Aorta (tissue), 5 donors: Measurements from ENCODE around the gene KSR2. TPM values are rescaled to one million over a fixed set of nuclear protein-coding genes. Genes with fewer than 3 reads are reported as not detected.

Experiments used
- ATAC-seq: fragments of 200-7000 bp; cut with Tn5 transposase; one replicate; pipeline ENCODE4 v1.9.1; 2022; ENCODE audit warnings: moderate library complexity; ENCODE audit not compliant: low FRiP score
- DNase-seq, 2 donors: peaks; one replicate each; pipeline ENCODE4 v3.0.0-alpha.2; 2020
- H3K27ac ChIP-seq, 2 donors: one replicate each; pipeline ENCODE4 v1.5.1; 2013; ENCODE audit warnings: low read length in 2 of 2, mild to moderate bottlenecking in 2 of 2, moderate library complexity in 2 of 2, control low read depth in 1 of 2, inconsistent platforms in 1 of 2, low read depth in 1 of 2
- H3K27me3 ChIP-seq, 2 donors: one replicate each; pipeline ENCODE4 v1.6.1; 2013; ENCODE audit warnings: control low read depth in 1 of 2, low read length in 1 of 2, mild to moderate bottlenecking in 1 of 2, moderate library complexity in 1 of 2; ENCODE audit not compliant: insufficient read depth in 2 of 2, control insufficient read depth in 1 of 2
- H3K36me3 ChIP-seq, 2 donors: one replicate each; pipeline ENCODE4 v1.6.1; 2013; ENCODE audit warnings: control low read depth in 1 of 2, low read length in 1 of 2, mild to moderate bottlenecking in 1 of 2; ENCODE audit not compliant: insufficient read depth in 2 of 2, control insufficient read depth in 1 of 2
- H3K4me1 ChIP-seq, 2 donors: one replicate each; pipeline ENCODE4 v1.6.1; 2013; ENCODE audit warnings: low read length in 2 of 2, control low read depth in 1 of 2, mild to moderate bottlenecking in 1 of 2, moderate library complexity in 1 of 2; ENCODE audit not compliant: insufficient read depth in 2 of 2, control insufficient read depth in 1 of 2
- H3K4me3 ChIP-seq, 2 donors: one replicate each; pipeline ENCODE4 v1.5.1; 2013; ENCODE audit warnings: low read length in 2 of 2, control low read depth in 1 of 2, mild to moderate bottlenecking in 1 of 2
- H3K9me3 ChIP-seq: one replicate; pipeline ENCODE4 v1.6.1; 2013; ENCODE audit warnings: mild to moderate bottlenecking, low read length; ENCODE audit not compliant: control insufficient read depth
- WGBS, 2 donors: extraction: QIAGEN DNeasy Blood & Tissue Kit; methylation state at CpG; one replicate each; pipeline ENCODE4 v1.1.7; 2013; 5-methylcytosine and 5-hydroxymethylcytosine counted together
- intact Hi-C, 2 donors: fragments of 100-400 bp; cut with DNase I; formaldehyde crosslinking; loops; one replicate each; pipeline versions ENCODE4 v1.14.2 to v1.15.0; 2022
- polyA plus RNA-seq, 2 donors: library from polyadenylated mRNA; stranded (reverse); fragments of 200-250 nt; gene quantifications; one replicate each; pipeline ENCODE4 v1.2.3, GENCODE V29; 2013
- total RNA-seq, 2 donors: library from RNA; stranded (reverse); fragmentation: NEBNext Ultra II Directional; extraction: Animal tissue kit (Norgen Biotek cat#: 25700); gene quantifications; one replicate each; pipeline ENCODE4 v1.2.1, GENCODE V29; 2021
- donor health status: healthy with polysubstance abuse.
- donor health status: Bipolar disorder and iron deficiency.
- donor health status: DM: no; HTN: no; CAD: no.
- donor health status: DM: no; HTN: no; CAD: no.
- donor health status: DM: yes; HTN: yes; CAD: no.

Gene KSR2
- total and polyA plus RNA-seq, 4 donors, result not detected

DNA sequence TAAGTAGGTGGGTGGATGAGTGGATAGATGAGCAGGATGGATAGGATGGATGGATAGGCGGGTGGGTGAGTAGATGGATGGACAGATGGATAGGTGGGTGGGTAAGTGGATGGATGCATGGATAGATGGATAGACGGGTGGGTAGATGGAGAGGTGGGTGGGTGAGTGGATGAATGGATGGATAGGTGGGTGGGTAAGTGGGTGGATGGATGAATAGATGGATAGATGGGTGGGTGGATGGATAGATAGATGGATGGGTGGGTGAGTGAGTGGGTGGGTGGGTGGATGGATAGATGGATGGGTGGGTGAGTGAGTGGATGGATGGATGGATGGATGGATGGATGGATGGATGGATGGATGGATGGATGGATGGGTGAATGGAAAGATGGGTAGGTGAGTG lies 385.7 kb downstream of the KSR2 start:
- Histone ChIP-seq H3K27me3 (no peaks in the 10 kb centered on the region), H3K9me3 (no peaks in the 10 kb centered on the region), H3K27ac (no peak overlapping the region), H3K4me3 (no peak overlapping the region), H3K4me1 (no peaks in the 10 kb centered on the region), H3K36me3 (no peaks in the 10 kb centered on the region)
- 86% methylated on average over 2 of the region's 2 CpGs for WGBS, 2 donors
- no peak for ATAC-seq
- intact Hi-C loops, result no loop called here
- DNase-seq, result no peak

GRCh38 chr12:117582135-117582784 lies 386.5 kb downstream of the KSR2 start:
- intact Hi-C loops, result no loop called here

GRCh38 chr12:117580718-117581062 lies 388.1 kb downstream of the KSR2 start:
- 7 to 10% methylated on average over 8 of the region's 8 CpGs for WGBS, 2 donors
- no peak overlapping the region for H3K4me3 ChIP-seq
- no peaks in the 10 kb centered on the region for H3K9me3 ChIP-seq
- H3K4me1 ChIP-seq, result no peaks in the 10 kb centered on the region
- DNase-seq (peak; percentile 48 to 79), ATAC-seq (peak; percentile 73)
- no peaks in the 10 kb centered on the region for H3K36me3 ChIP-seq
- intact Hi-C loops, result no loop called here
- H3K27ac ChIP-seq, result no peak overlapping the region
- no peaks in the 10 kb centered on the region for H3K27me3 ChIP-seq

More at GRCh38 chr12:117582135-117582784, 386.5 kb downstream of the KSR2 start:
- no peak for ATAC-seq
- Histone ChIP-seq H3K36me3 (no peaks in the 10 kb centered on the region), H3K4me1 (no peaks in the 10 kb centered on the region), H3K27me3 (no peaks in the 10 kb centered on the region), H3K27ac (no peak overlapping the region), H3K4me3 (no peak overlapping the region), H3K9me3 (no peaks in the 10 kb centered on the region)
- DNase-seq, result no peak
- 56 to 64% methylated on average over 10 of the region's 10 CpGs for WGBS, 2 donors

DNA sequence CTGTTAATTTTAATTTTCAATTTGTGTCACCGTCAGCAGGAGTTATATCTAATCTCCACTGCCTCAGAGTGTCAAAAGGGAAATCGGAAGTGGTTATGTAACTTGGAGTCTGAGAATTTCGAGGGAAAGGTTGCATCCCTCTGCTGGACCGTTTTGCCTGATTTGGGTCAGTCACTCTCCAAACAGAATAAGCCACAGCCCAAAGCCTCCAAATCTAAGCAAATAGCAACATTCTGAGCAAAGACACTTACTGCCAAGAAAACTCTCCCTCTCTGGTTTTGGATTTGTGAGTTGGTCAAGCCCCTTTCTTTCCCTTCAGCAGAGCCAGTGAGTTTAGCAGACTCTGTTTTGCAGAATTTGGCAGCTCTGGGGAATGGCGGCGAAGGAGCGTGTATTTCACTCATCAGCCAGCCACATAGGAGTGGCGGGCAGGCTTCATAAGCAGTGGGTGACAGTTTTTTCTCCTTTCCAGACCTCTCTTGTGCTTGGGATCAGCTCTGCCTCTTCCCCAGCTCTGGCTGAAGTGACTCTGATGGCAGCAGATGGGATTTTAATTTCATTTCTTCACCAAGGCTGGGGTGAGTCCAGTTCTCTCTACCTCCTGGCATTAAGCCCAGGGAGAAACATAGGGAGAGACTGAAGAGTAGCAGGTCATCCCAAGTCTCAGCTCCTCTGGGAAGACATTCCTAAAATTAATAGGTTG lies 388.6 kb downstream of the KSR2 start:
- intact Hi-C loops, result no loop called here
- Histone ChIP-seq H3K4me3 (no peak overlapping the region), H3K4me1 (no peaks in the 10 kb centered on the region), H3K27me3 (no peaks in the 10 kb centered on the region), H3K27ac (no peak overlapping the region), H3K9me3 (no peaks in the 10 kb centered on the region), H3K36me3 (no peaks in the 10 kb centered on the region)
- DNase-seq (no peak), ATAC-seq (no peak)
- WGBS, 2 donors, result 12 to 15% methylated on average over 8 of the region's 8 CpGs

DNA sequence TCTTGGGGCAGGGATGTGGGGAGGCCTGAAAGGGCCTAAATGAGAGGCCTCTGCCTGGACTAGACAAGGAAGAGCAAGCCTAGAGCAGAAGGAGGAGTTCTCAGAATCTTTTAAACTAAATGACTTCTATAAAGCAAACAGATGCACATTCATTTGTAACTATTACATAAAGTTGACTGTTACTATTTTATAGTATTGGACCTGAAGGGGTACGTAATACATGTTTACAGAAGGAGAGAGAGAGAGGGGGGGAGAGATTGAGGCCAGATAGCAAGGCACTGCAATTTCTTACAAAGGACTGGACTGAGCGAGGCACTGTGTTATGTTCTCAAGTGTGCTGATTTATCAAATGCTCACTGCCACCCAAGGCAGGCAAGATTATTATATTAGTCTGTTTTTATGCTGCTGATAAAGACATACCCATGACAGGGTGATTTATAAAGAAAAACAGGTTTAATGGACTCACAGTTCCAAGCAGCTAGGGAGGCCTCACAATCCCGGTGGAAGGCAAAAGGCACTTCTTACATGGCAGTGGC lies 391.6 kb downstream of the KSR2 start:
- WGBS, 2 donors, result 26 to 45% methylated on average over 3 of the region's 3 CpGs
- H3K27me3 ChIP-seq, result no peaks in the 10 kb centered on the region
- H3K4me1 ChIP-seq, result no peaks in the 10 kb centered on the region
- ATAC-seq, result no peak
- no peaks in the 10 kb centered on the region for H3K9me3 ChIP-seq
- H3K4me3 ChIP-seq, result no peak overlapping the region
- no peak overlapping the region for H3K27ac ChIP-seq
- intact Hi-C loops, result no loop called here
- H3K36me3 ChIP-seq, result no peaks in the 10 kb centered on the region
- DNase-seq, result no peak

GRCh38 chr12:117576053-117576452 lies 392.7 kb downstream of the KSR2 start:
- ATAC-seq, result no peak
- 71 to 82% methylated on average over 3 of the region's 3 CpGs for WGBS, 2 donors
- H3K4me1 ChIP-seq, result no peaks in the 10 kb centered on the region
- no peak for DNase-seq
- no peaks in the 10 kb centered on the region for H3K27me3 ChIP-seq
- H3K36me3 ChIP-seq, result no peaks in the 10 kb centered on the region
- H3K27ac ChIP-seq, result no peak overlapping the region
- no peak overlapping the region for H3K4me3 ChIP-seq
- H3K9me3 ChIP-seq, result no peaks in the 10 kb centered on the region
- intact Hi-C loops, result no loop called here

GRCh38 chr12:117574655-117575054 lies 394.1 kb downstream of the KSR2 start:
- Histone ChIP-seq H3K27ac (no peak overlapping the region), H3K4me1 (no peaks in the 10 kb centered on the region), H3K36me3 (no peaks in the 10 kb centered on the region), H3K9me3 (no peaks in the 10 kb centered on the region), H3K27me3 (no peaks in the 10 kb centered on the region), H3K4me3 (no peak overlapping the region)
- DNase-seq, result no peak
- ATAC-seq, result no peak
- intact Hi-C loops, result no loop called here
- WGBS, 2 donors, result 52 to 71% methylated on average over 2 of the region's 2 CpGs

GRCh38 chr12:117572755-117573154 lies 396.0 kb downstream of the KSR2 start:
- WGBS, 2 donors, result 73% methylated on average over 4 of the region's 4 CpGs
- intact Hi-C loops, result no loop called here
- no peaks in the 10 kb centered on the region for H3K9me3 ChIP-seq
- DNase-seq (no peak), ATAC-seq (no peak)
- H3K4me1 ChIP-seq, result no peaks in the 10 kb centered on the region
- no peaks in the 10 kb centered on the region for H3K36me3 ChIP-seq
- H3K4me3 ChIP-seq, result no peak overlapping the region
- no peak overlapping the region for H3K27ac ChIP-seq
- H3K27me3 ChIP-seq, result peaks cover 0 to 1% of the 10 kb centered on the region in 2 donors

GRCh38 chr12:117571321-117571720 lies 397.5 kb downstream of the KSR2 start:
- H3K27ac ChIP-seq, result no peak overlapping the region
- H3K9me3 ChIP-seq, result no peaks in the 10 kb centered on the region
- WGBS, 2 donors, result 39 to 42% methylated on average over 3 of the region's 3 CpGs
- H3K27me3 ChIP-seq, result peaks cover 0 to 3% of the 10 kb centered on the region in 2 donors
- intact Hi-C loops, result no loop called here
- no peak for DNase-seq
- ATAC-seq, result no peak
- no peaks in the 10 kb centered on the region for H3K4me1 ChIP-seq
- no peak overlapping the region for H3K4me3 ChIP-seq
- no peaks in the 10 kb centered on the region for H3K36me3 ChIP-seq
